ENCODE measurements around the gene KCNN3. TPM values are rescaled to one million over a fixed set of nuclear protein-coding genes. Genes with fewer than 3 reads are reported as not detected.

Gene KCNN3
- total and polyA plus RNA-seq, 2 of the 13 experiments (the other 11 are each of a cell fraction or from before 2014, with no cell fraction given): not detected

- whole genome bisulfite sequencing (ENCODE audit: low lambda C conversion rate): 19% methylated on average over 5 of the region's 6 CpGs
- Histone ChIP-seq H3K27ac (ENCODE audit: extremely low read length, insufficient read depth, low read length) (no peak overlapping the region), H4K20me1 (ENCODE audit: insufficient read depth, low read length) (no peaks in the 10 kb centered on the region), H3K4me1 (ENCODE audit: insufficient read depth, low read length) (peaks cover 8% of the 10 kb centered on the region), H3K27me3 (ENCODE audit: control insufficient read depth in 1 of 2, insufficient read depth in 2 of 2, low read length in 2 of 2) (peaks cover 1 to 5% of the 10 kb centered on the region in 2 experiments; a peak in 2 of 5 replicates), H3K4me2 (ENCODE audit: low read depth, low read length) (no peak overlapping the region), H3K9me3 (ENCODE audit: low read length) (no peaks in the 10 kb centered on the region), H3K9ac (ENCODE audit: insufficient read depth, low read depth, low read length) (no peak overlapping the region), H2AFZ (ENCODE audit: low read length) (no peak overlapping the region), H3K79me2 (ENCODE audit: insufficient read depth, low read length) (no peaks in the 10 kb centered on the region), H3K4me3 (replicated peaks in 1 of 3; ENCODE audit: insufficient read depth in 1 of 3, low read depth in 2 of 3, low read length in 3 of 3) (no peak overlapping the region), H3K36me3 (replicated peaks in 1 of 2; ENCODE audit: control insufficient read depth in 1 of 2, insufficient read depth in 2 of 2, low read length in 2 of 2) (no peaks in the 10 kb centered on the region)
- in situ Hi-C loops (cut with HindIII; ENCODE audit: extremely low pct_ligation_motif_present, low pct_unique_long_range_greater_than_20kb): no loop called here
- no peak for DNase-seq (ENCODE audit: low spot score)
- no peak for FAIRE-seq
- intact Hi-C loops (cut with micrococcal nuclease; ENCODE audit: unreplicated experiment): no loop called here
- no peak for ATAC-seq
- no TSS peak for BruUV-seq (replicated peaks)
- POLR2A ChIA-PET: no interaction called here
- CTCF ChIA-PET (ENCODE audit: low intra/inter-chr PET ratio, low total read pairs): no interaction called here
- TF ChIP-seq ZNF598 (CRISPR knock-in tag; IDR thresholded peaks at IDR 0.05; ENCODE audit: borderline replicate concordance) (no peak), SUZ12 (IDR thresholded peaks at IDR 0.05; ENCODE audit: low read depth, low read length) (no peak), ZNF12 (CRISPR knock-in tag; IDR thresholded peaks at IDR 0.05) (no peak), ZNF777 (CRISPR knock-in tag; IDR thresholded peaks at IDR 0.05) (no peak), THAP9 (CRISPR knock-in tag; IDR thresholded peaks at IDR 0.05; ENCODE audit: borderline replicate concordance) (no peak), RFX1 (IDR thresholded peaks at IDR 0.05) (no peak), ZNF251 (CRISPR knock-in tag; IDR thresholded peaks at IDR 0.05) (no peak), ZNF331 (CRISPR knock-in tag; IDR thresholded peaks at IDR 0.05) (no peak), ZNF256 (CRISPR knock-in tag; conservative IDR thresholded peaks at IDR 0.05) (no peak), PAXIP1 (CRISPR knock-in tag; conservative IDR thresholded peaks at IDR 0.05) (no peak), ZBTB10 (CRISPR knock-in tag; IDR thresholded peaks at IDR 0.05; ENCODE audit: borderline replicate concordance) (no peak)
These were observed 153.2 kb downstream of the KCNN3 start for GRCh38 chr1:154716614-154717527.

Data from HepG2 (cell line).